HEK293 (cell line): ENCODE data around the gene KCNQ1.

Source experiments
- KLF1 ChIP-seq: fragments of 450-650 bp; formaldehyde crosslinking; IDR thresholded peaks from 2 replicates; pipeline ENCODE4 v1.5.1; 2016; ENCODE audit warnings: missing biosample characterization, missing genetic modification characterization
- PRDM1 ChIP-seq: fragments of 450-650 bp; formaldehyde crosslinking; IDR thresholded peaks from 2 replicates; pipeline ENCODE4; 2016; ENCODE audit warnings: missing biosample characterization, missing genetic modification characterization
- SP2 ChIP-seq: fragments of 450-650 bp; formaldehyde crosslinking; IDR thresholded peaks from 2 replicates; pipeline ENCODE4 v1.5.1; 2016; ENCODE audit warnings: missing biosample characterization, missing genetic modification characterization
- ZBTB17 ChIP-seq: fragments of 450-650 bp; formaldehyde crosslinking; IDR thresholded peaks from 2 replicates; pipeline ENCODE4 v1.5.1; 2016; ENCODE audit warnings: missing biosample characterization, missing genetic modification characterization
- ZNF239 ChIP-seq: fragments of 450-650 bp; formaldehyde crosslinking; IDR thresholded peaks from 2 replicates; pipeline ENCODE4 v1.5.1; 2016; ENCODE audit warnings: missing biosample characterization, missing genetic modification characterization
- ZNF292 ChIP-seq: fragments of 450-650 bp; formaldehyde crosslinking; IDR thresholded peaks from 2 replicates; pipeline ENCODE4 v1.5.1; 2016; ENCODE audit warnings: low read depth, missing biosample characterization, missing genetic modification characterization, borderline replicate concordance
- ZNF324 ChIP-seq: fragments of 450-650 bp; formaldehyde crosslinking; IDR thresholded peaks from 2 replicates; pipeline ENCODE4 v1.5.1; 2016; ENCODE audit warnings: missing biosample characterization, missing genetic modification characterization
- ZNF335 ChIP-seq: fragments of 450-650 bp; formaldehyde crosslinking; conservative IDR thresholded peaks from 2 replicates; pipeline ENCODE4 v1.5.1; 2016; ENCODE audit warnings: missing biosample characterization, missing genetic modification characterization
- ZNF341 ChIP-seq: fragments of 450-650 bp; formaldehyde crosslinking; IDR thresholded peaks from 2 replicates; pipeline ENCODE4; 2016; ENCODE audit warnings: low read depth, missing biosample characterization, missing genetic modification characterization
- ZNF777 ChIP-seq: fragments of 450-650 bp; formaldehyde crosslinking; IDR thresholded peaks from 2 replicates; pipeline ENCODE4 v1.5.1; 2017; ENCODE audit warnings: missing biosample characterization, missing genetic modification characterization, borderline replicate concordance
- TF ChIP-seq, protein P1 (sequence below): fragments of 450-650 bp; formaldehyde crosslinking; IDR thresholded peaks from 2 replicates; pipeline ENCODE4 v1.5.1; 2016; ENCODE audit warnings: missing biosample characterization, missing genetic modification characterization
- TF ChIP-seq, protein P2 (sequence below): fragments of 450-650 bp; formaldehyde crosslinking; IDR thresholded peaks from 2 replicates; pipeline ENCODE4 v1.5.1; 2017; ENCODE audit warnings: missing biosample characterization, missing genetic modification characterization
- TF ChIP-seq, protein P3 (sequence below): fragments of 450-650 bp; formaldehyde crosslinking; IDR thresholded peaks from 2 replicates; pipeline ENCODE4 v1.5.1; 2016; ENCODE audit warnings: missing biosample characterization, missing genetic modification characterization
- TF ChIP-seq, protein P4 (sequence below): fragments of 450-650 bp; formaldehyde crosslinking; IDR thresholded peaks from 2 replicates; pipeline ENCODE4 v1.5.1; 2016; ENCODE audit warnings: missing biosample characterization, missing genetic modification characterization, low read depth

DNA sequence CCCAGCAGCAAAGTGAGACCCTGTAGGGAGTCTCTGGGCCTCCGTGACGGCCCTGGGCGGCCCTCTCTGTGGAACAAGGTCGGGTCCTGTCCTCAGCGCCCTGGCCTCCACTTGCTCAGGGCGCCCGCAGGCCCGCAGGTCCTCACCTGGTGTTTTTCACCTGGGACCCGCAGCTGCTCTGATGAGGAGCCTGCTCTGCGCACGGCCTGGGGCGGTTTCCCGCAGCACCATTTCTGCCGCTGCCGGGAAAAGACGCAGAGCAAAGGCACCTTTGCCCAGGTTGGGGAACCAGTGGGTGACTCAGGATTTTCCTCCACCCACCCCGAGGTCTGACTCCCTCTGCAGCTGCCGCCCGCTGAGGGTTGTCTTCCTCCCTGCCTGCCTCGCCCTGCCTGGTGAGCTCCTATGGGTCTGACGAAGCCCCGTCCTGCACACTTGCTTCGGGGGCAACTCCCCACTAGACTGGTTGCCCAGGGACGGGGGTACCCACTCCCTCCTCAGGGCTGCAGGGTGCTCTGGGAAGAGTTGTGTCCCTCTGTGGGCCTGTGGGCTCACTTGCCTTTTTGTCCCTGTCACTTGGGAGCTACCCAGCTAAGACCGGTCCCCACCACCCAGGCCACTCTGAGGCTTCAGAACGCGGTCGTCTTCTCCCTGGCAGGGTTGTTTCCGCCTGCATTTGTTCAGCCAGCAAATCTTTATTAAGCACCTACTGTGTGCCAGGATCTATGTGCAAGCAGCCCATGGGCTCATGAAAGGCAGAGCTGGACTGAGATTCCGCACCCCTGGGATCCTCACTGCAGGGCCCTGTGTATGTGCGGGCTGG, 89.5 kb downstream of the KCNQ1 start:
- TF ChIP-seq KLF1 (no peak), PRDM1 (tag by site-specific recombination) (no peak), ZNF341 (tag by site-specific recombination) (no peak), ZNF777 (tag by site-specific recombination) (no peak), ZNF324 (tag by site-specific recombination) (no peak), ZNF239 (tag by site-specific recombination) (no peak), ZNF335 (tag by site-specific recombination) (no peak), SP2 (tag by site-specific recombination) (no peak), ZBTB17 (tag by site-specific recombination) (no peak), ZNF292 (no peak)
- TF ChIP-seq, protein P1, sequence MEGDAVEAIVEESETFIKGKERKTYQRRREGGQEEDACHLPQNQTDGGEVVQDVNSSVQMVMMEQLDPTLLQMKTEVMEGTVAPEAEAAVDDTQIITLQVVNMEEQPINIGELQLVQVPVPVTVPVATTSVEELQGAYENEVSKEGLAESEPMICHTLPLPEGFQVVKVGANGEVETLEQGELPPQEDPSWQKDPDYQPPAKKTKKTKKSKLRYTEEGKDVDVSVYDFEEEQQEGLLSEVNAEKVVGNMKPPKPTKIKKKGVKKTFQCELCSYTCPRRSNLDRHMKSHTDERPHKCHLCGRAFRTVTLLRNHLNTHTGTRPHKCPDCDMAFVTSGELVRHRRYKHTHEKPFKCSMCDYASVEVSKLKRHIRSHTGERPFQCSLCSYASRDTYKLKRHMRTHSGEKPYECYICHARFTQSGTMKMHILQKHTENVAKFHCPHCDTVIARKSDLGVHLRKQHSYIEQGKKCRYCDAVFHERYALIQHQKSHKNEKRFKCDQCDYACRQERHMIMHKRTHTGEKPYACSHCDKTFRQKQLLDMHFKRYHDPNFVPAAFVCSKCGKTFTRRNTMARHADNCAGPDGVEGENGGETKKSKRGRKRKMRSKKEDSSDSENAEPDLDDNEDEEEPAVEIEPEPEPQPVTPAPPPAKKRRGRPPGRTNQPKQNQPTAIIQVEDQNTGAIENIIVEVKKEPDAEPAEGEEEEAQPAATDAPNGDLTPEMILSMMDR (tag by site-specific recombination): no peak
- TF ChIP-seq, protein P2, sequence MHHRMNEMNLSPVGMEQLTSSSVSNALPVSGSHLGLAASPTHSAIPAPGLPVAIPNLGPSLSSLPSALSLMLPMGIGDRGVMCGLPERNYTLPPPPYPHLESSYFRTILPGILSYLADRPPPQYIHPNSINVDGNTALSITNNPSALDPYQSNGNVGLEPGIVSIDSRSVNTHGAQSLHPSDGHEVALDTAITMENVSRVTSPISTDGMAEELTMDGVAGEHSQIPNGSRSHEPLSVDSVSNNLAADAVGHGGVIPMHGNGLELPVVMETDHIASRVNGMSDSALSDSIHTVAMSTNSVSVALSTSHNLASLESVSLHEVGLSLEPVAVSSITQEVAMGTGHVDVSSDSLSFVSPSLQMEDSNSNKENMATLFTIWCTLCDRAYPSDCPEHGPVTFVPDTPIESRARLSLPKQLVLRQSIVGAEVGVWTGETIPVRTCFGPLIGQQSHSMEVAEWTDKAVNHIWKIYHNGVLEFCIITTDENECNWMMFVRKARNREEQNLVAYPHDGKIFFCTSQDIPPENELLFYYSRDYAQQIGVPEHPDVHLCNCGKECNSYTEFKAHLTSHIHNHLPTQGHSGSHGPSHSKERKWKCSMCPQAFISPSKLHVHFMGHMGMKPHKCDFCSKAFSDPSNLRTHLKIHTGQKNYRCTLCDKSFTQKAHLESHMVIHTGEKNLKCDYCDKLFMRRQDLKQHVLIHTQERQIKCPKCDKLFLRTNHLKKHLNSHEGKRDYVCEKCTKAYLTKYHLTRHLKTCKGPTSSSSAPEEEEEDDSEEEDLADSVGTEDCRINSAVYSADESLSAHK (tag by site-specific recombination): no peak
- TF ChIP-seq, protein P3, sequence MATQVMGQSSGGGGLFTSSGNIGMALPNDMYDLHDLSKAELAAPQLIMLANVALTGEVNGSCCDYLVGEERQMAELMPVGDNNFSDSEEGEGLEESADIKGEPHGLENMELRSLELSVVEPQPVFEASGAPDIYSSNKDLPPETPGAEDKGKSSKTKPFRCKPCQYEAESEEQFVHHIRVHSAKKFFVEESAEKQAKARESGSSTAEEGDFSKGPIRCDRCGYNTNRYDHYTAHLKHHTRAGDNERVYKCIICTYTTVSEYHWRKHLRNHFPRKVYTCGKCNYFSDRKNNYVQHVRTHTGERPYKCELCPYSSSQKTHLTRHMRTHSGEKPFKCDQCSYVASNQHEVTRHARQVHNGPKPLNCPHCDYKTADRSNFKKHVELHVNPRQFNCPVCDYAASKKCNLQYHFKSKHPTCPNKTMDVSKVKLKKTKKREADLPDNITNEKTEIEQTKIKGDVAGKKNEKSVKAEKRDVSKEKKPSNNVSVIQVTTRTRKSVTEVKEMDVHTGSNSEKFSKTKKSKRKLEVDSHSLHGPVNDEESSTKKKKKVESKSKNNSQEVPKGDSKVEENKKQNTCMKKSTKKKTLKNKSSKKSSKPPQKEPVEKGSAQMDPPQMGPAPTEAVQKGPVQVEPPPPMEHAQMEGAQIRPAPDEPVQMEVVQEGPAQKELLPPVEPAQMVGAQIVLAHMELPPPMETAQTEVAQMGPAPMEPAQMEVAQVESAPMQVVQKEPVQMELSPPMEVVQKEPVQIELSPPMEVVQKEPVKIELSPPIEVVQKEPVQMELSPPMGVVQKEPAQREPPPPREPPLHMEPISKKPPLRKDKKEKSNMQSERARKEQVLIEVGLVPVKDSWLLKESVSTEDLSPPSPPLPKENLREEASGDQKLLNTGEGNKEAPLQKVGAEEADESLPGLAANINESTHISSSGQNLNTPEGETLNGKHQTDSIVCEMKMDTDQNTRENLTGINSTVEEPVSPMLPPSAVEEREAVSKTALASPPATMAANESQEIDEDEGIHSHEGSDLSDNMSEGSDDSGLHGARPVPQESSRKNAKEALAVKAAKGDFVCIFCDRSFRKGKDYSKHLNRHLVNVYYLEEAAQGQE (tag by site-specific recombination): no peak
- TF ChIP-seq, protein P4, sequence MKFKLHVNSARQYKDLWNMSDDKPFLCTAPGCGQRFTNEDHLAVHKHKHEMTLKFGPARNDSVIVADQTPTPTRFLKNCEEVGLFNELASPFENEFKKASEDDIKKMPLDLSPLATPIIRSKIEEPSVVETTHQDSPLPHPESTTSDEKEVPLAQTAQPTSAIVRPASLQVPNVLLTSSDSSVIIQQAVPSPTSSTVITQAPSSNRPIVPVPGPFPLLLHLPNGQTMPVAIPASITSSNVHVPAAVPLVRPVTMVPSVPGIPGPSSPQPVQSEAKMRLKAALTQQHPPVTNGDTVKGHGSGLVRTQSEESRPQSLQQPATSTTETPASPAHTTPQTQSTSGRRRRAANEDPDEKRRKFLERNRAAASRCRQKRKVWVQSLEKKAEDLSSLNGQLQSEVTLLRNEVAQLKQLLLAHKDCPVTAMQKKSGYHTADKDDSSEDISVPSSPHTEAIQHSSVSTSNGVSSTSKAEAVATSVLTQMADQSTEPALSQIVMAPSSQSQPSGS (tag by site-specific recombination): no peak
